Activated T-cell treated with anti-CD3 and anti-CD28 coated beads for 1 hour (primary cell): ENCODE measurements around the gene FUBP3.
A peak's percentile ranks its signal among the peaks of the same experiment; 100 is the strongest.
"Not testable (repeated sequence)": the region's sequence is repeated elsewhere in the genome, so short reads cannot be mapped to it uniquely, and the experiment has no call there.

Experiments
- DNase-seq: peaks from one replicate; pipeline ENCODE4 v3.0.0-alpha.2; 2020; ENCODE audit warnings: low read depth

FUBP3 gene

DNA sequence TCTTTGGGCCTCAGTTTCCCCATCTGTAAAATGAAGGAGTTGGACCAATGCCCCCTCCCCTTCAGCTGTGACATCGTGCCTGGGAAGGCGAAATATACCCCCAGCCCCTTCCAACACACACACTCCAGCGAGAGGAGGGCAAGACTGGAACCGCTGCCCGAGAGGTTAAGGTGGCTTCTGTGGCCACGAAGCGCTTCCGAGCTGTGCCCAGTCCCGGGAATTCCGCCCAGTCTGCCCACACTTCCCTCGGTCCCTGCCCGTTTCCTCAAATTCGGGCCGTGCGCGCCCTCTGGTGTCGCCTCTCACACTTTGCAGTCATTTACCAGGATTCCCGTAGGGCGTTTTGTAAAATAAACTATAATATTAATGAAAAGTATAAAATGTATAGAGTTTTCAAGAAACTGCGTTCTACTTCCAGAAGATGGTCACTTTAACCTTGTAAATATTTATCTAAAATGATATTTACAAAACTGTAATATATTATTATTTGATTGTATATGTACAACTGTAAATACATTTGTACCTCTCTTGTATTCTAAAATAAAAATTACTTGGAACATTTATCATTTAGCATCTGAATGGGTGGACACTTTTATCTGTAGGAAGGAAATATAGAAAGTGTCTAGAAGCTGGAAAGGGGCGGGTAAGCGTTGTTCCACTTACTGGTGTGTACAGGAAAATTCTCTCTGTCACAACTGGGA is 103.2 kb downstream of the FUBP3 start:
- DNase-seq: peak; percentile 53

DNA sequence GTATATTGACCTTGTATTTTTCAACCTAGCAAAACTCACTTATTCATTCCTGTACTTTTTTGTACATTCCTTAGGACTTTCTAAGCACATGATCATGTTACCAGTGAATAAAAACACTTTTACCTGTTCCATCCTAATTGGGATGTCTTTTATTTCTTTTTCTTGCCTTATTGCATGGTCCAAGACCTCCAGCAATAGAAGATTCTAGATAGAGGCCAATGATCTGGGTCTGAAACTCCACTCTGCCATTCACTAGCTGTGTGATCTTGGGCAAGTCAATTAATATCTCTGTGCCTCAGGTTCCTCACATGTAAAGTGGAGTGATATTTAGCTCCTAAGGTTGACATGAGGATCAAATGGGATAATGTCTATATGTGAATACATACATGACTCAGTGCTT is 105.7 kb downstream of the FUBP3 start:
- DNase-seq: no peak

DNA sequence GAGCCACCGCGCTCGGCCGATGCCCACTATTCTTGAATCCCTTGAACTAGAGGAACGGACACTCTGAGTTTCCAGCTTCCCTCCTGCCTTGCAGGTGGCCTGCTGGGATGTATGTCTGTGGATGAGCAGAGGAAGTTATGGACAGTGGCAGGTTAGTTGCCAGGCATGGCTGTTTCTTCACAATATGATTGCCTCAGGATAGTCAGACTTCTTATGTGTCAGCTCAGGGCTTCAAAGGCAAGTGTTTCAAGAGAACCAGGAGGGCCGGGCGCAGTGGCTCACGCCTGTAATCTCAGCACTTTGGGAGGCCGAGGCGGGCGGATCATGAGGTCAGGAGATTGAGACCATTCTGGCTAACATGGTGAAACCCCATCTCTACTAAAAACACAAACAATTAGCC is 106.6 kb downstream of the FUBP3 start:
- not testable (repeated sequence) for DNase-seq

DNA sequence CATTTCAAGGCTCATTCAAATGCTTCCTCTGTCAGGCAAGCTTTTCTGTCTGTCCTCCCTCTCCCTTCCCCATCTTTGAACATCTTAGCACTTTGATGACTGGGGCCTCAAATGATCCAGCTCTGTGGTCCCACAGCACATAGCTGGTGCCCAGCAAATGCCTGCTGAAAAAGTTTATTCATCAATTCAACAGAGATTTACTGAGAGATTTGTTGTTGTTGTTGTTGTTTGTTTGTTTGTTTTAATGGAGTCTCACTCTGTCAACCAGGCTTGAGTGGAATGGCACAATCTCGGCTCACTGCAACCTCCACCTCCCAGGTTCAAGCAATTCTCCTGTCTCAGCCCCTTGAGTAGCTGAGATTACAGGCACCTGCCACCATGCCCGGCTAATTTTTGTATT is 108.2 kb downstream of the FUBP3 start:
- no peak for DNase-seq
